ENCODE results near the gene SCGN.
"Not testable (repeated sequence)": the region's sequence is repeated elsewhere in the genome, so short reads cannot be mapped to it uniquely, and the experiment has no call there.

SCGN gene

DNA sequence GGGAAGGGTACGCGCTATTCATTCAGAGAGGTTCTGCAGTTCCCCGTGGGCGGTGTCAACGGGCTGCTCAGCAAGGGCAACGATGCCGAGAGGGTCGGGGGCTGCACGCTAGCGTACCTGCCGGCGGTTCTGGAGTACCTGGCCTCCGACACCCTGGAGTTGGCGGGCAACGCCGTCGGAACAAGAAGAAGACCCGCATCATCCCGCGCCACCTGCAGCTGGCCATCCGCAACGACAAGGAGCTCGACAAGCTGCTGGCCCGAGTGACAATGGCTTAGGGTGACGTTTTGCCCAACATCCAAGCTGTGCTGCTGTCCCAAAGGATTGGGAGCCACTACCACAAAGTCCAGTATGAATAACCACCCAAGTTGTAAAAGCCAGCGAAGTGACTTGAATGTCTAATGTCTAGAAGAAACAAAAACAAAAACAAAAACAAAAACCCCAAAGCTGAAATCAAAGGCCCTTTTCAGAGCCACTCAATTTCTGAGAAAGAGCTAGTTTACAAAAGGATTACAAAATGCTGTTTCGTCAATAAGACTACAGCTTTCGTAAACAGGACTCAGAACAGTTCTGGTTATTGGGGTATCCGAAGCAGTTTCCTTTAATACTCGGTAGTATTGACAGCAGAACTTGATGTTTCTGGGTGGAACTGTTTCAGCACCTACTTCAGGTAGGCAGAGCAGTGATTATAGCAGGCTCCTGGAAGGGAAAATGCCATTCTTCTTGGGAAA lies 80.6 kb downstream of the SCGN start:
- no peak for DNase-seq

DNA sequence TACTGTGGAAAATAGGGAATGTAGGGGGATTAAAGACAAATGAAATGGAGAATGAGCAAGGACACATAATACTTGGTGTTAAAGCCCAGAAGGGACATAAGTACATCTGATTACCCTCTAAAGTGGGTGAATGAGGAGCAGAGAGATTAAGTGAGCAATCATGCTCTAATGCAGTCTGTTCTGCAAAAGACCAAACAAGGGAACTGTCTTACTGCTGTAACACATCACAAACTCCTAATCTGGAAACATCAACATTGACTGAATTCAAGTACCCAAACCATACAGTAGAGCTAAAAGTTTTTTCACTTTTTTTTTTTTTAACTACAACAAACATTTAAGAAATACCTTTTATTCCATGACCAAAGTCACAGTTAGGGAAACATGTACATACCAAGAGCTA lies 83.2 kb downstream of the SCGN start:
- no peak for DNase-seq

DNA sequence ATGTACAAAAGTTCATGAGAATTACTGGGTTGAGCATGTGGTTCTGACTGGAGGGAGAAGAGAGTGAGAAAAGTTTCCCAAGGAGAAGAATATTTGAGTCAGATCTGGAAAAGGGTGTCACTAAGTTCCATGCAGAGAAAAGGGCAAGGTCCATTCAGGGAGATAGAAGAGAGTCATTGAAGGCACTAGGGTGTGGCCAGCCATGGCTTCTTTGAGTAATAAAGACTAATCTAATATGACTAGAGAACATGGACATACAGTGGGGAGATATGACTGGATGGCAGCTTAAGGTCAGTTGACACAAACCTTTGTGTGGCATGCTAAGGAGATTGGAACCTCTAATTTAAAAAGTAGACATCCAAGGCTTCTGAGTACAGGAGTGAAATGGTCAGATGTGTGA lies 91.9 kb downstream of the SCGN start:
- no peak for DNase-seq

DNA sequence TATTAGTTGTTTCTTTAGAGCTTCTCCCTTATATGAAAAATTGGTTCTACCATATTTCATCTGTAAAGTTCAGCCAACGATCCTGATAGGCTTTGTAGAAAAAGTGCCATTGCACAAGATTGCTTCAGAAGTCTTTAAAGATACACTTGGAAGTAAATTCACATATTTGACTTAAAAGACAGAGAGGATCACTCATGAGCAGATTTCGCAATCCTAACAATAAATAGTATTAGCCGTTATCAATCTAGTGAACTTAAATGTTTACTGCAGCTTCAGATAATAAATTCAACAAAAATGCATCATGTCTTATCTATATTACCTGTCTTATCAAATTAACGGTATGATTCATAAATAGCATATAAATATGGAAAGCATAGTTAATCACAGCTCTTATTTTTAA lies 93.8 kb downstream of the SCGN start:
- DNase-seq, result no peak

DNA sequence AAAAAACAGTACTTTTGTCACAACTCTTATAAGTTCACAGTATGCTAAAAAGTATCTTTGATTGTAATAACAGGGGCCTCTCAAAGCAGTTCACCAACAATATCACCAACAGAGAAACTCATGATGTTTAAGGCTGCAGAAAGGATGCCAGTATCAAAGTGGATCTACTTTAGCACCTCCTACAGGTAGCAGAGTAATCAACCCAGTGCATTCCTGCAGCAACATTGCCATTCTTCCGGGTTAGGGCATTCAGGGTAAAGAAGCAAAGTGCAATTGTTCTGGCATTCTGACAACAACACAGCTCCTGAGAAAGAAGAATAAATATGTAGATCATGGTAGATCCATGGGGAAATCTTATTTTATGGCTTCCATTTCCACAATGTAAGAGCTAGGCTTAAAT lies 95.0 kb downstream of the SCGN start:
- no peak for DNase-seq

DNA sequence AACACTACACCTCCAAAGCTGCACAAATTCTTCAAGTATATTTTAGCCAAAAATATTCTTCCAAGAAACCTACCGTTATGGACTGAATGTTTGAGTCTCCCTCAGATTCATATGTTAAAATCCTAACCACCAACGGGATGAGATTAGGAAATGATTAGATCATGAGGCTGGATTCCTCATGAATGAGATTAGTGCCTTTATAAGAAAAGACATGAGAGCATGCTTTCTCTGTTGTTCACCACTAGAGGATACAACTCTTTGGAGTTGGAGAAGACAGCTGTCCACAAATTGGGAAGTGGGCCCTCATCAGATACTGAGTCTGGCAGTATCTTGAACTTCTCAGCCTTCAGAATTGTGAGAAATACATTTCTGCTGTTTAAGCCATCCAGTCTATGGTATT lies 95.5 kb downstream of the SCGN start:
- DNase-seq, result no peak

DNA sequence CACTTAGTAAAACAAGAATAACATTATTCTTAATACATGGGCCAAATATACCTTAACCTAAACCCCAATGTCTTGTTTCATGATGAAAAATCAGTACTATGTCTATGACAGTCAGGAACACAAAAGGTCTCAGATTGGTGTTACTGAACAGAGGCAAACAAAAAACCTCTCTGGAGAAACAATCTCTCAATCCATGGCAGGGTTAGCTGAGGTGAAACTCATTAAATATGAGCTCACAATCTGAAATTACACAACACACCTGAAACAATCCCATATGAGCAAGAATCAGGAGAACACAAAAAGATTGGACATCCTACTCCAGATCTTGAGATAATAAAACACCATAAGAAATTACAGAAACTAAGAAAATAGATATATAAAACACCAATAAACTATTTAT lies 96.0 kb downstream of the SCGN start:
- no peak for DNase-seq

DNA sequence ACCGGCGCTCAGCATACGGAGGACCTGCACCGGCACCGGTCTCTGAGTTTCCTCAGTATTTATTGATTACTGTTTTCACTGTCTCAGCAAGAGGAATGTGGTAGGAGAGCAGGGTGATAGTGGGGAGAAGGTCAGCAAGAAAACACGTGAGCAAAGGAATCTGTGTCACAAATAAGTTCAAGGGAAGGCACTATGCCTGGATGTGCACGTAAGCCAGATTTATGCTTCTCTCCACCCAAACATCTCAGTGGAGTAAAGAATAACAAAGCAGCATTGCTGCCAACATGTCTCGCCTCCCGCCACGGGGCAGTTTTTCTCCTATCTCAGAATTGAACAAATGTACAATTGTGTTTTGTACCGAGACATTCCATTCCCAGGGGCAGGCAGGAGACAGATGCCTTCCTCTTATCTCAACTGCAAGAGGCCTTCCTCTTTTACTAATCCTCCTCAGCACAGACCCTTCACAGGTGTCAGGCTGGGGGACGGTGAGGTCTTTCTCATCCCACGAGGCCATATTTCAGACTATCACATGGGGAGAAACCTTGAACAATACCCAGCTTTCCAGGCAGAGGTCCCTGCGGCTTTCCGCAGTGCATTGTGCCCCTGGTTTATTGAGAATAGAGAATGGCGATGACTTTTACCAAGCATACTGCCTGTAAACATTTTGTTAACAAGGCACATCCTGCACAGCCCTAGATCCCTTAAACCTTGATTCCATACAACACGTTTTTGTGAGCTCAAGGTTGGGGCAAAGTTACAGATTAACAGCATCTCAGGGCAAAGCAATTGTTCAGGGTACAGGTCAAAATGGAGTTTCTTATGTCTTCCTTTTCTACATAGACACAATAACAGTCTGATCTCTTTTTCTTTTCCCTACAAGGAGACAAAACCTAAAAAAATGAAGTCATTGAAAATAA lies 96.8 kb downstream of the SCGN start:
- not testable (repeated sequence) for DNase-seq

DNA sequence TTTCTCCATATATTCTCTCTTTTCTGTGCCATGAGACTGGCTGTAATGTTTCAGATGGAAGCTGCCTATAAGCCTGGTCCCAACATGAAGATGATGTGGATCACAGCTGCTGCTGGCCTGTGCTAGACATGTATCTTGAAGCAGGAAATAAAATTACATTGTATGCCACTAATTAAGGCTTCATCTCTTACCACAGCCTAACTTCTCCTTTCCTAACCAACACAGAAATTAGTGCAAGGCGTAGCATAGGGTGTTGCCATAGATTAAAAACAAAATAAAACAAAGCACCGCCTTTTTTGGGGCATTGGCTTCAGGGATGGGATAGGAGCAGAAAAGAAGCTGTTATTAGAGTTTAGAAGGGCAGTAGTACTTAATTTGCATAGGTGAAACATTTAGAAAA lies 97.8 kb downstream of the SCGN start:
- no peak for DNase-seq

DNA sequence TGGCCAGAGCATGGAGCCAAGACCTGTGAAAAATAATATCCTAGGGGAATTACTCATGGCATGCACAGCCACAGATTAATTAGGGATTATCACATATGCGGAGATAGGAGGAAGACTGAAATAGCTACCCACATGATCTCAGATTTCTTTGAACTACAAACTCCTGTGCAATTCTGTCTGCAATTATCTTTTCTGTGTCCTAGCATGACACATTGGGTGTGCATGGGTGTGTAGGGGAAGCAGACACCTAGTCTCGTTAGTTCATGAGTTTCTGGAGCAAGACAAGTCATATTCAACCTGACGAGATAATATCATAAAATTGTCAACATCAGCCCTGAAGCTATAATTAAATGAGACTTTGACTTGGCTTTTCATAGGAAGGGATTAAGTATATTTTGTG lies 98.9 kb downstream of the SCGN start:
- no peak for DNase-seq

All from NCI-H1694 (cell line).